Measurements from ENCODE around the gene DMC1. TPM values are rescaled to one million over a fixed set of nuclear protein-coding genes. Genes with fewer than 3 reads are reported as not detected.

DMC1 gene
- polyA plus RNA-seq, 6 donors from 2014 or later = 0.18 TPM; not detected in 5

- DNase-seq = peak; percentile 33
- peak; percentile 95 to 96 for ATAC-seq (ENCODE audit: low read depth in 2 of 2)
- H3K36me3 Mint-ChIP-seq = no peaks in the 10 kb centered on the region
- H3K9me3 Mint-ChIP-seq = peaks cover 0 to 6% (median 3%) of the 10 kb centered on the region in 7 donors
- peak overlapping the region in 5 of 8 donors; percentile 12 to 59 (median 28) for H3K4me3 Mint-ChIP-seq
- peaks cover 11 to 19% (median 15%) of the 10 kb centered on the region in 3 donors for H3K4me1 Mint-ChIP-seq
- peak overlapping the region; percentile 20 to 95 (median 68) for H3K27ac Mint-ChIP-seq
- H3K27me3 Mint-ChIP-seq = no peaks in the 10 kb centered on the region
Measured at GRCh38 chr22:38549101-38549894, 20.7 kb downstream of the DMC1 start.

- Mint-ChIP-seq H3K4me3 (no peak overlapping the region), H3K27me3 (no peaks in the 10 kb centered on the region)
- no peak for ATAC-seq (ENCODE audit: low read depth in 2 of 2)
Measured at GRCh38 chr22:38540701-38541100, 29.3 kb downstream of the DMC1 start.

GRCh38 chr22:38531251-38531938, 38.6 kb downstream of the DMC1 start:
- no peaks in the 10 kb centered on the region for H3K9me3 Mint-ChIP-seq
- peak overlapping the region in 6 of 8 donors; percentile 7 to 65 (median 42) for H3K4me3 Mint-ChIP-seq
- DNase-seq (peak; percentile 23), ATAC-seq (ENCODE audit: low read depth in 2 of 2) (peak; percentile 78 to 82)
- no peaks in the 10 kb centered on the region for H3K36me3 Mint-ChIP-seq
- peaks cover 8 to 9% (median 9%) of the 10 kb centered on the region in 3 donors for H3K4me1 Mint-ChIP-seq
- H3K27ac Mint-ChIP-seq = peak overlapping the region; percentile 1 to 75 (median 26)
- no peaks in the 10 kb centered on the region for H3K27me3 Mint-ChIP-seq

More at GRCh38 chr22:38540701-38541100, 29.3 kb downstream of the DMC1 start:
- peaks cover 0 to 4% of the 10 kb centered on the region in 2 donors for H3K36me3 Mint-ChIP-seq
- H3K27ac Mint-ChIP-seq = no peak overlapping the region
- no peak for DNase-seq
- peaks cover 0 to 5% (median 5%) of the 10 kb centered on the region in 3 donors for H3K4me1 Mint-ChIP-seq
- H3K9me3 Mint-ChIP-seq = peaks cover 4 to 34% (median 17%) of the 10 kb centered on the region in 7 donors

- peak overlapping the region in 2 of 8 donors; percentile 13 to 48 for H3K4me3 Mint-ChIP-seq
- no peak overlapping the region for H3K27ac Mint-ChIP-seq
- peaks cover 0 to 5% (median 0%) of the 10 kb centered on the region in 3 donors for H3K27me3 Mint-ChIP-seq
- DNase-seq = no peak
- ATAC-seq (ENCODE audit: low read depth in 2 of 2) = no peak
- no peaks in the 10 kb centered on the region for H3K9me3 Mint-ChIP-seq
- no peaks in the 10 kb centered on the region for H3K36me3 Mint-ChIP-seq
- H3K4me1 Mint-ChIP-seq = peaks cover 3 to 6% (median 4%) of the 10 kb centered on the region in 3 donors
Measured at GRCh38 chr22:38524429-38524828, 45.6 kb downstream of the DMC1 start.

- Mint-ChIP-seq H3K4me1 (peaks cover 3 to 6% (median 4%) of the 10 kb centered on the region in 3 donors), H3K27me3 (peaks cover 0 to 5% (median 0%) of the 10 kb centered on the region in 3 donors), H3K9me3 (no peaks in the 10 kb centered on the region), H3K27ac (peak overlapping the region in 3 of 6 donors; percentile 9 to 35 (median 18)), H3K36me3 (no peaks in the 10 kb centered on the region), H3K4me3 (no peak overlapping the region)
- DNase-seq (no peak), ATAC-seq (ENCODE audit: low read depth in 2 of 2) (no peak)
Measured at GRCh38 chr22:38523479-38523878, 46.5 kb downstream of the DMC1 start.

- Mint-ChIP-seq H3K27ac (peak overlapping the region in 1 of 6 donors; percentile 9), H3K27me3 (peaks cover 0 to 5% (median 0%) of the 10 kb centered on the region in 3 donors), H3K36me3 (no peaks in the 10 kb centered on the region), H3K4me1 (peaks cover 3 to 6% (median 4%) of the 10 kb centered on the region in 3 donors), H3K4me3 (no peak overlapping the region), H3K9me3 (no peaks in the 10 kb centered on the region)
- DNase-seq (no peak), ATAC-seq (ENCODE audit: low read depth in 2 of 2) (no peak)
Measured at GRCh38 chr22:38523029-38523428, 47.0 kb downstream of the DMC1 start.

GRCh38 chr22:38519453-38520250, 50.3 kb downstream of the DMC1 start:
- Mint-ChIP-seq H3K9me3 (no peaks in the 10 kb centered on the region), H3K36me3 (no peaks in the 10 kb centered on the region), H3K4me1 (peaks cover 3 to 5% (median 4%) of the 10 kb centered on the region in 3 donors), H3K27me3 (peaks cover 0 to 5% (median 0%) of the 10 kb centered on the region in 3 donors), H3K27ac (peak overlapping the region in 1 of 6 donors; percentile 63), H3K4me3 (no peak overlapping the region)
- ATAC-seq (ENCODE audit: low read depth in 2 of 2) (no peak), DNase-seq (no peak)

- ATAC-seq (ENCODE audit: low read depth in 2 of 2) (no peak), DNase-seq (no peak)
- no peaks in the 10 kb centered on the region for H3K4me1 Mint-ChIP-seq
- peaks cover 0 to 5% (median 0%) of the 10 kb centered on the region in 3 donors for H3K27me3 Mint-ChIP-seq
- no peaks in the 10 kb centered on the region for H3K9me3 Mint-ChIP-seq
- H3K27ac Mint-ChIP-seq = no peak overlapping the region
- no peak overlapping the region for H3K4me3 Mint-ChIP-seq
- no peaks in the 10 kb centered on the region for H3K36me3 Mint-ChIP-seq
Measured at GRCh38 chr22:38518620-38519019, 51.4 kb downstream of the DMC1 start.

- Mint-ChIP-seq H3K9me3 (peaks cover 0 to 6% (median 0%) of the 10 kb centered on the region in 7 donors), H3K27ac (no peak overlapping the region), H3K36me3 (peaks cover 0 to 6% of the 10 kb centered on the region in 2 donors), H3K4me1 (peaks cover 5 to 9% (median 6%) of the 10 kb centered on the region in 3 donors), H3K4me3 (no peak overlapping the region), H3K27me3 (no peaks in the 10 kb centered on the region)
- ATAC-seq (ENCODE audit: low read depth in 2 of 2) (peak; percentile 73 to 76), DNase-seq (peak; percentile 12)
Measured at GRCh38 chr22:38513063-38513462, 56.9 kb downstream of the DMC1 start.

GRCh38 chr22:38510416-38510970, 59.5 kb downstream of the DMC1 start:
- Mint-ChIP-seq H3K36me3 (peaks cover 0 to 15% of the 10 kb centered on the region in 2 donors), H3K27ac (peak overlapping the region in 2 of 6 donors; percentile 28 to 47), H3K4me1 (peaks cover 13 to 20% (median 15%) of the 10 kb centered on the region in 3 donors), H3K27me3 (no peaks in the 10 kb centered on the region), H3K4me3 (no peak overlapping the region), H3K9me3 (peaks cover 0 to 6% (median 0%) of the 10 kb centered on the region in 7 donors)
- DNase-seq (no peak), ATAC-seq (ENCODE audit: low read depth in 2 of 2) (no peak)

- Mint-ChIP-seq H3K9me3 (peaks cover 0 to 6% (median 0%) of the 10 kb centered on the region in 7 donors), H3K27ac (peak within 1 kb of the TSS; percentile 99 to 100 (median 100)), H3K36me3 (peaks cover 13 to 15% of the 10 kb centered on the region in 2 donors), H3K4me3 (peak within 1 kb of the TSS; percentile 96 to 100 (median 100)), H3K27me3 (no peaks in the 10 kb centered on the region), H3K4me1 (peaks cover 41 to 59% (median 54%) of the 10 kb centered on the region in 3 donors)
- peak; percentile 72 to 77 for ATAC-seq (ENCODE audit: low read depth in 2 of 2)
- peak; percentile 93 for DNase-seq
Measured at GRCh38 chr22:38506118-38506962, 63.6 kb downstream of the DMC1 start, which contains the start of gene DDX17. DDX17 (minus strand) TSS chr22:38506311.
